ENCODE measurements around the gene CPNE5. TPM values are rescaled to one million over a fixed set of nuclear protein-coding genes. Genes with fewer than 3 reads are reported as not detected.

CPNE5 gene
- total RNA-seq, 2 donors from 2014 or later: 3.9 to 64.5 TPM

DNA sequence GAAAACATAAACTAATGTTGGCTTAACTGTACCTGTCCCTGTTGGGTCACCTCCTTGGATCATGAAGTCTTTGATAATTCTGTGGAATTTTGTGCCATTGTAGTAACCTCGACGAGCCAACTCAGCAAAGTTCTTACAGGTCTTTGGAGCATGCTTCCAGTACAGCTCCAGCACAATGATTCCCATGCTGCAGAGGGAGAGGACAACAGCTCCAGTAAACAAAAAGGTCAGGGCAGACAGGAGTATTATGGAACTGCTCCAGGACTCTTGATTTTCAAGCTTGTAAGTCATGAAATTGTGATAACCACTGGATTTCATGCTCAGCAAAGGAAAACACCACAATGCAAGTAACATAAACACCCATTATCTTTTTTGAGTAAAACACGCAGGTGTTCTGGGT, 32.4 kb upstream of the CPNE5 start:
- Histone ChIP-seq H3K9me3 (no peaks in the 10 kb centered on the region), H3K27ac (no peak overlapping the region), H3K4me1 (replicated peaks) (no peaks in the 10 kb centered on the region), H3K36me3 (no peaks in the 10 kb centered on the region), H3K4me3 (no peak overlapping the region), H3K27me3 (replicated peaks; ENCODE audit: insufficient read depth) (no peaks in the 10 kb centered on the region)
- TF ChIP-seq POLR2AphosphoS5 (IDR thresholded peaks at IDR 0.05) (no peak), CTCF (IDR thresholded peaks at IDR 0.05) (no peak), POLR2A (IDR thresholded peaks at IDR 0.05) (no peak)
- intact Hi-C loops (cut with DNase I): no loop called here
- DNase-seq (ENCODE audit: low spot score): no peak
- WGBS: 96% methylated on average over 3 of the region's 3 CpGs

GRCh38 chr6:36867471-36868224, 28.4 kb upstream of the CPNE5 start:
- Histone ChIP-seq H3K4me1 (replicated peaks) (no peaks in the 10 kb centered on the region), H3K27ac (no peak overlapping the region), H3K27me3 (replicated peaks; ENCODE audit: insufficient read depth) (no peaks in the 10 kb centered on the region), H3K36me3 (no peaks in the 10 kb centered on the region), H3K9me3 (no peaks in the 10 kb centered on the region), H3K4me3 (no peak overlapping the region)
- no peak for DNase-seq (ENCODE audit: low spot score)
- 70% methylated on average over 4 of the region's 4 CpGs for WGBS
- TF ChIP-seq POLR2AphosphoS5 (IDR thresholded peaks at IDR 0.05): no peak
- no peak for TF ChIP-seq CTCF (IDR thresholded peaks at IDR 0.05)
- no peak for TF ChIP-seq POLR2A (IDR thresholded peaks at IDR 0.05)
- intact Hi-C loops (cut with DNase I): no loop called here

DNA sequence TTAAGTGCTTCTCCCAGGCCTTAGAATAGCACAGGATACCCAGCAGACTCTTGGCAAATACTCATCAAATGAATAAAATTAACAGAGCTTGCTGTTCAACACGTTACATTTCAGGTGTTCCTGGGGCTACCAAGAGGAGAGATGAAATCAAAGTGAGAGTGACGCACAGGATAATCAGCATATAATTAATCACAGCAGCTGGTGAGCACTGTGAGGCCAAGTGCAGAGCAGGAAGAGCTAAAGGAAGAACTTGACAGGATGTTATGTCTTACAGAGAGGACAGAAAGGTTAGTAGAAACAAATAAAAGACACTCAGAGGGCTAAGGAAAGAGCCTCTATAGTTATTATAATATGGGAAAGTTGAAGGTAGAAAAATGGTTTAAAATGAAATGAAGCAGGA, 26.6 kb upstream of the CPNE5 start:
- no peak for DNase-seq (ENCODE audit: low spot score)
- intact Hi-C loops (cut with DNase I): no loop called here
- H3K4me1 ChIP-seq (replicated peaks): no peaks in the 10 kb centered on the region
- 68% methylated on average over 2 of the region's 2 CpGs for WGBS
- H3K4me3 ChIP-seq: no peak overlapping the region
- no peaks in the 10 kb centered on the region for H3K36me3 ChIP-seq
- TF ChIP-seq POLR2AphosphoS5 (IDR thresholded peaks at IDR 0.05): no peak
- TF ChIP-seq CTCF (IDR thresholded peaks at IDR 0.05): no peak
- TF ChIP-seq POLR2A (IDR thresholded peaks at IDR 0.05): no peak
- H3K27me3 ChIP-seq (replicated peaks; ENCODE audit: insufficient read depth): no peaks in the 10 kb centered on the region
- no peak overlapping the region for H3K27ac ChIP-seq
- H3K9me3 ChIP-seq: no peaks in the 10 kb centered on the region

DNA sequence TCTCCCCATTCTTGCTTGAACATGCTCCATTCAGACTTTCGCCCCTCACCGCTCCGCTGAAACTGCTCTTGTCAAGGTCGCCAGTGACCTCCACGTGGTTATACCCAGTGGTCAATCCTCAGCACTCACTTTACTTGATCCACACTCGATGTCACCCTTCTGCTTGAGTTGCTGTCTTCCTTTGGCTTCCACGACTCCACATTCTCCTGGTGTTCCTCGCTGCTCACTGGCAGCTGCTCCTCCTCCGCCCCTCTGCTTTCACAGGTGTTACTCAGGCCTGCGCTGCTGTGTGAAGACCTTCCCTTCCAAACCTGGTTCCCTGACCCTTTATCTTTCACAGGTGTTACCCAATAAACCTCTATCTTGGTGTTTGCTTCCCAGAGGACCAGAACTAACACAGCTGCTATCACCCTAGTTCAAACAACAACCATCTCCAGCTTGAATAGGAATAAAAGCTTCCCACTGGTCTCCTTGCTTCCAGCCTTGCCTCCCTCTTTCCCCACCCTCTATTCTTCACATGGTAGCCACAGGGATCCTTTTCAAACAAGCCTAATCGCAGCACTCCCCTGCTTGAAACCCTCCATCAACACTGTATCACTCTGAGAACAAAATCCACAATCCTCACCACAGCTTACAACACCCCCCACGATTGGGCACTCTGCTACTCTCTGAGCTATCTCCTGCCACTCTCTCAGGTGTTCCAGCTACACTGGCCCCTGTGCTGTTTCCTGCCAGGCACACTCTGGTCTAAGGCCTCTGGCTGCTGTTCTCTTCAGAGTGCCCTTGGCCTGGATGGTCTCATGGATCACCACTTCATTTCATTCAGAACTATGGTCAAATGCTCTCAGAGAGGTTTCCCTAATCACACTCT, 24.7 kb upstream of the CPNE5 start:
- TF ChIP-seq CTCF (IDR thresholded peaks at IDR 0.05): no peak
- no peak for TF ChIP-seq POLR2A (IDR thresholded peaks at IDR 0.05)
- no peak for TF ChIP-seq POLR2AphosphoS5 (IDR thresholded peaks at IDR 0.05)
- Histone ChIP-seq H3K4me3 (no peak overlapping the region), H3K4me1 (replicated peaks) (no peaks in the 10 kb centered on the region), H3K36me3 (no peaks in the 10 kb centered on the region), H3K9me3 (no peaks in the 10 kb centered on the region), H3K27me3 (replicated peaks; ENCODE audit: insufficient read depth) (no peaks in the 10 kb centered on the region), H3K27ac (no peak overlapping the region)
- WGBS: 75% methylated on average over 12 of the region's 12 CpGs
- DNase-seq (ENCODE audit: low spot score): no peak
- intact Hi-C loops (cut with DNase I): no loop called here

Data from prostate gland (tissue), 2 donors.